Kidney epithelial cell (primary cell): ENCODE measurements around the gene FHL3. TPM values are rescaled to one million over a fixed set of nuclear protein-coding genes. Genes with fewer than 3 reads are reported as not detected.

Experiments
- DNase-seq: peaks from one replicate; pipeline ENCODE4 v3.0.0-alpha.2; 2010; ENCODE audit warnings: low read depth
- H3K27me3 ChIP-seq: 2 replicates; pipeline ENCODE4 v1.6.0; 2011; ENCODE audit warnings: low read length; ENCODE audit not compliant: control insufficient read depth, insufficient read depth
- H3K36me3 ChIP-seq: 2 replicates; pipeline ENCODE4 v1.5.1; 2011; ENCODE audit warnings: low read length; ENCODE audit not compliant: control insufficient read depth, insufficient read depth
- H3K4me3 ChIP-seq: 2 replicates; pipeline ENCODE4 v1.5.1; 2011; ENCODE audit warnings: low read depth, mild to moderate bottlenecking, control low read depth, low read length
- CTCF ChIP-seq: IDR thresholded peaks from 2 replicates; pipeline ENCODE4 v1.5.1; 2011; ENCODE audit warnings: mild to moderate bottlenecking, moderate library complexity, low read length, control low read depth, inconsistent platforms; ENCODE audit not compliant: insufficient read depth, poor library complexity, severe bottlenecking
- total RNA-seq: library from RNA; depleted of rRNA; stranded (reverse); fragments of >200 nt; gene quantifications from 2 replicates; pipeline ENCODE4 v1.2.3, GENCODE V29; 2015

Gene FHL3
- total RNA-seq, 1 donor from 2014 or later, result 40.8 TPM

GRCh38 chr1:38009088-38009840 lies 4.0 kb upstream of the FHL3 start:
- H3K36me3 ChIP-seq, result no peaks in the 10 kb centered on the region
- DNase-seq, result no peak
- no peak for TF ChIP-seq CTCF

GRCh38 chr1:38006008-38006828 lies 904 bp upstream of the FHL3 start:
- no peaks in the 10 kb centered on the region for H3K36me3 ChIP-seq
- no peaks in the 10 kb centered on the region for H3K27me3 ChIP-seq
- no peak for TF ChIP-seq CTCF
- no peak overlapping the region for H3K4me3 ChIP-seq
- DNase-seq, result no peak

More at GRCh38 chr1:38009088-38009840, 4.0 kb upstream of the FHL3 start:
- Histone ChIP-seq H3K4me3 (no peak overlapping the region), H3K27me3 (no peaks in the 10 kb centered on the region)

- H3K36me3 ChIP-seq, result no peaks in the 10 kb centered on the region
- peak overlapping the region; percentile 71 for H3K4me3 ChIP-seq
- DNase-seq, result no peak
- no peaks in the 10 kb centered on the region for H3K27me3 ChIP-seq
- TF ChIP-seq CTCF, result no peak
Measured at GRCh38 chr1:38004284-38005108, 818 bp downstream of the FHL3 start.

DNA sequence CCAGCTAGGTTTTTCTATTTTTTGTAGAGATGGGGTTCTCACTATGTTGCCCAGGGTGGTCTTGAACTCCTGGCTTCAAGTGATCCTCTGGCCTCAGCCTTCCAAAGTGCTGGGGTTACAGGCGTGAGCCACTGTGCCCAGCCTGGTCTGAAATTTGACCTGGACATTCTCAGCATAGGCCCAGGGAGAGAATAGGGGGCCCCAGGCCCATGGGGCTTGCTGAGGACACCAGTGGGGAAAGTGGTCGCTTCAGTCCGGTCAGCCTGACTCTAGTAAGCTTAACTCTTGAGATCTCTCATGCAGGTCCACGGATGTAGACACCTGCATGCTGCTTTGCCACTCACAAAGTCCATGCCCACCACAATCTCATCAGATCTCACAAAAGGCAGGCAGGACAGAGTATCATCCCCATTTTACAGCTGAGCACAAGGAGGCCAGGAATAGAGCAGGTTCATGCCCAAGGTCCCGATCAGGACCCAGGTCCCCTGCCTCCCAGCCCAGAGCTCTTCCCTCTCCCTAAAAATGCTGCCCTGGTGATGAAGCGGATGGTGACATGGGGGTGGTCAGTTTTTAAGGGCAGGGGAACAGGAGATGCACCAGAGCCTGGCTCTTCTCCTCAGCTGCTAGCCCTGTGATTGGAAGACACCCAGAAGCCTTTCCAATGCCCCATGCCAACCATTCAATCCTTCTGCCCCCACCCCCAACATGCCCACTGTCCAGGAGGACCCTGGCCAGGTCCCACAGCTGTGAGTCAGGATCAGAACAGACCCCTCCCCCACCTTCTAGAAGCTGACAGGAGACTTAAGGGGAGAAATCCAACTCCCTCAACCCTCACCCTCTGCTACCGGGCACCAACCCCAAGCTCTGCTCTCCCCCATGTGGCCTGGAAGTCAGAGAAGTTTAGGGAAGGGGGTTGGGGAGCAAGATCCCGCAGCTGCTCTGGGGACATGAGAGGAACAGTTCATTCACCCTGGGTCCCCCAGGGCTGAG lies 1.8 kb downstream of the FHL3 start:
- no peaks in the 10 kb centered on the region for H3K36me3 ChIP-seq
- no peak for TF ChIP-seq CTCF
- no peak for DNase-seq
- no peaks in the 10 kb centered on the region for H3K27me3 ChIP-seq
- H3K4me3 ChIP-seq, result peak overlapping the region; percentile 71
